GM23338 (cell line): ENCODE results near the gene ERBB4. TPM values are rescaled to one million over a fixed set of nuclear protein-coding genes. Genes with fewer than 3 reads are reported as not detected.

Experiments used
- ATAC-seq: fragments of 200-7000 bp; cut with Tn5 transposase; 3 replicates; pipeline ENCODE4 v1.9.1; 2020
- DNase-seq: peaks from one replicate; pipeline ENCODE4 v3.0.0-alpha.2; 2015; ENCODE audit warnings: low spot score
- H2AFZ ChIP-seq: fragments of 200-600 bp; sonication (generic); 2 replicates; pipeline ENCODE4 v1.8.0; 2016; ENCODE audit warnings: antibody characterized with exemption, mild to moderate bottlenecking, moderate library complexity
- H3F3A ChIP-seq: fragments of 200-600 bp; sonication (generic); replicated peaks from 2 replicates; pipeline ENCODE4 v1.8.0; 2017; ENCODE audit warnings: antibody characterized with exemption, mixed run types, low read depth
- H3K27ac ChIP-seq: fragments of 200-600 bp; sonication (generic); 2 replicates; pipeline ENCODE4 v1.6.1; 2016; ENCODE audit warnings: low read depth
- H3K27me3 ChIP-seq: fragments of 200-600 bp; sonication (generic); 2 replicates; pipeline ENCODE4 v1.8.0; 2016; ENCODE audit warnings: mild to moderate bottlenecking, mixed run types, moderate library complexity; ENCODE audit not compliant: insufficient read depth
- H3K36me3 ChIP-seq: fragments of 200-600 bp; sonication (generic); 2 replicates; pipeline ENCODE4 v1.8.0; 2016; ENCODE audit warnings: mild to moderate bottlenecking; ENCODE audit not compliant: insufficient read depth
- H3K4me1 ChIP-seq: fragments of 200-600 bp; sonication (generic); 2 replicates; pipeline ENCODE4 v1.8.0; 2016; ENCODE audit warnings: mild to moderate bottlenecking, moderate library complexity; ENCODE audit not compliant: insufficient read depth
- H3K4me2 ChIP-seq: fragments of 200-600 bp; sonication (generic); 2 replicates; pipeline ENCODE4 v1.7.1; 2017; ENCODE audit warnings: mixed run types
- H3K4me3 ChIP-seq: fragments of 200-600 bp; sonication (generic); 2 replicates; pipeline ENCODE4 v1.6.1; 2016; ENCODE audit warnings: mixed run types
- H3K79me2 ChIP-seq: fragments of 200-600 bp; sonication (generic); replicated peaks from 2 replicates; pipeline ENCODE4 v1.8.0; 2017; ENCODE audit warnings: mild to moderate bottlenecking; ENCODE audit not compliant: insufficient read depth
- H3K9me2 ChIP-seq: fragments of 200-600 bp; sonication (generic); 2 replicates; pipeline ENCODE4 v1.8.0; 2017; ENCODE audit not compliant: insufficient read depth
- H4K20me1 ChIP-seq: fragments of 200-600 bp; sonication (generic); replicated peaks from 2 replicates; pipeline ENCODE4 v1.8.0; 2017; ENCODE audit warnings: mild to moderate bottlenecking; ENCODE audit not compliant: insufficient read depth
- H3K27ac Mint-ChIP-seq: 2 replicates; pipeline ENCODE4 v1.8.0; 2020; ENCODE audit warnings: inconsistent platforms, mild to moderate bottlenecking, moderate library complexity, mixed read lengths
- H3K27me3 Mint-ChIP-seq: 3 replicates; pipeline ENCODE4 v1.8.0; 2022; ENCODE audit warnings: low read depth, mild to moderate bottlenecking, moderate library complexity, mixed read lengths, inconsistent platforms; ENCODE audit not compliant: insufficient read depth, poor library complexity
- H3K36me3 Mint-ChIP-seq: 3 replicates; pipeline ENCODE4 v1.8.0; 2021; ENCODE audit warnings: low read depth, mild to moderate bottlenecking, inconsistent platforms, moderate library complexity, mixed read lengths
- H3K4me1 Mint-ChIP-seq: 3 replicates; pipeline ENCODE4 v1.8.0; 2020; ENCODE audit warnings: mild to moderate bottlenecking, inconsistent platforms, mixed read lengths
- H3K4me3 Mint-ChIP-seq: 3 replicates; pipeline ENCODE4 v1.8.0; 2021; ENCODE audit warnings: moderate library complexity, mild to moderate bottlenecking, inconsistent platforms, mixed read lengths
- H3K9me3 Mint-ChIP-seq: 3 replicates; pipeline ENCODE4 v1.8.0; 2020; ENCODE audit warnings: moderate library complexity, mild to moderate bottlenecking, inconsistent platforms, mixed read lengths
- CREB1 ChIP-seq: fragments of 250-450 bp; sonication (Bioruptor Pico); IDR thresholded peaks from 2 replicates; pipeline ENCODE4 v1.5.0; 2020; ENCODE audit warnings: low read depth, mild to moderate bottlenecking, moderate library complexity
- CTCF ChIP-seq, 2 experiments: fragments of 200-600 bp in 1 of 2; sonication (generic) in 1 of 2; conservative IDR thresholded peaks; 2 replicates each; pipeline versions ENCODE4 v1.5.1 to v1.6.1; 2016 to 2017; ENCODE audit warnings: antibody characterized with exemption in 2 of 2, low read depth in 2 of 2, mild to moderate bottlenecking in 2 of 2, moderate library complexity in 1 of 2
- ETS1 ChIP-seq: IDR thresholded peaks from 2 replicates; pipeline ENCODE4 v1.6.1; 2016; ENCODE audit warnings: antibody characterized with exemption
- EZH2 ChIP-seq: fragments of 200-600 bp; sonication (generic); IDR thresholded peaks from one replicate; pipeline ENCODE4 v1.8.0; 2017; ENCODE audit warnings: antibody characterized with exemption, mild to moderate bottlenecking, low read depth; ENCODE audit not compliant: unreplicated experiment
- EZH2phosphoT487 ChIP-seq: fragments of 200-600 bp; sonication (generic); IDR thresholded peaks from one replicate; pipeline ENCODE4 v1.8.1; 2018; ENCODE audit warnings: antibody characterized with exemption; ENCODE audit not compliant: unreplicated experiment
- JUNB ChIP-seq: IDR thresholded peaks from one replicate; pipeline ENCODE4 v1.6.1; 2016; ENCODE audit warnings: antibody characterized with exemption; ENCODE audit not compliant: unreplicated experiment
- NANOG ChIP-seq: IDR thresholded peaks from 2 replicates; pipeline ENCODE4 v1.6.1; 2016; ENCODE audit warnings: antibody characterized with exemption, borderline replicate concordance
- POLR2AphosphoS5 ChIP-seq: IDR thresholded peaks from 2 replicates; pipeline ENCODE4 v1.6.1; 2016; ENCODE audit warnings: antibody characterized with exemption, low read depth
- STAT1 ChIP-seq: IDR thresholded peaks from one replicate; pipeline ENCODE4 v1.6.1; 2016; ENCODE audit warnings: antibody characterized with exemption; ENCODE audit not compliant: unreplicated experiment
- ZNF114 ChIP-seq: fragments of 250-450 bp; sonication (Bioruptor Pico); IDR thresholded peaks from 2 replicates; pipeline ENCODE4 v1.5.0; 2020; ENCODE audit warnings: mild to moderate bottlenecking, moderate library complexity
- ZNF331 ChIP-seq: fragments of 250-450 bp; sonication (Bioruptor Pico); IDR thresholded peaks from 2 replicates; pipeline ENCODE4 v1.5.0; 2020; ENCODE audit warnings: low read depth, mild to moderate bottlenecking, moderate library complexity
- ZNF462 ChIP-seq: fragments of 250-450 bp; sonication (Bioruptor Pico); IDR thresholded peaks from 2 replicates; pipeline ENCODE4 v1.5.0; 2020; ENCODE audit warnings: mild to moderate bottlenecking, moderate library complexity
- polyA plus RNA-seq: library from polyadenylated mRNA; unstranded; fragments of >200 nt; fragmentation: Nextera tagmentation; extraction: Ambion mirVana; gene quantifications from 2 replicates; pipeline ENCODE4 v1.2.1, GENCODE V29; 2016
- total RNA-seq: library from RNA; depleted of rRNA; stranded (reverse); fragments of >200 nt; shearing (Covaris generic); gene quantifications from 2 replicates; pipeline ENCODE4 v1.2.3, GENCODE V29; 2014
- TF ChIP-seq, protein P1 (sequence below): IDR thresholded peaks from one replicate; pipeline ENCODE4 v1.6.1; 2018; ENCODE audit warnings: antibody characterized with exemption; ENCODE audit not compliant: unreplicated experiment

ERBB4 gene
- total and polyA plus RNA-seq, 2 experiments from 2014 or later: 0.73 to 1.1 TPM

GRCh38 chr2:212223696-212224095, 314.9 kb downstream of the ERBB4 start:
- Mint-ChIP-seq H3K27ac (no peak overlapping the region), H3K36me3 (no peaks in the 10 kb centered on the region), H3K27me3 (no peaks in the 10 kb centered on the region), H3K4me3 (no peak overlapping the region), H3K4me1 (no peaks in the 10 kb centered on the region), H3K9me3 (no peaks in the 10 kb centered on the region)
- Histone ChIP-seq H4K20me1 (no peaks in the 10 kb centered on the region), H3K27ac (no peak overlapping the region), H3K79me2 (no peaks in the 10 kb centered on the region), H3K36me3 (no peaks in the 10 kb centered on the region), H3K9me2 (no peaks in the 10 kb centered on the region), H3K4me3 (no peak overlapping the region), H3K4me1 (no peaks in the 10 kb centered on the region), H2AFZ (no peak overlapping the region), H3K4me2 (no peak overlapping the region), H3K27me3 (no peaks in the 10 kb centered on the region), H3F3A (no peaks in the 10 kb centered on the region)
- no peak for DNase-seq
- TF ChIP-seq NANOG (no peak), ZNF114 (CRISPR knock-in tag) (no peak), EZH2 (no peak), ETS1 (no peak), JUNB (no peak), EZH2phosphoT487 (no peak), ZNF331 (CRISPR knock-in tag) (no peak), POLR2AphosphoS5 (no peak), STAT1 (no peak), ZNF462 (no peak), CTCF (conservative IDR thresholded peaks at IDR 0.05; ENCODE audit: low read depth in 2 of 2) (no peak), CREB1 (CRISPR knock-in tag) (no peak)
- TF ChIP-seq, protein P1, sequence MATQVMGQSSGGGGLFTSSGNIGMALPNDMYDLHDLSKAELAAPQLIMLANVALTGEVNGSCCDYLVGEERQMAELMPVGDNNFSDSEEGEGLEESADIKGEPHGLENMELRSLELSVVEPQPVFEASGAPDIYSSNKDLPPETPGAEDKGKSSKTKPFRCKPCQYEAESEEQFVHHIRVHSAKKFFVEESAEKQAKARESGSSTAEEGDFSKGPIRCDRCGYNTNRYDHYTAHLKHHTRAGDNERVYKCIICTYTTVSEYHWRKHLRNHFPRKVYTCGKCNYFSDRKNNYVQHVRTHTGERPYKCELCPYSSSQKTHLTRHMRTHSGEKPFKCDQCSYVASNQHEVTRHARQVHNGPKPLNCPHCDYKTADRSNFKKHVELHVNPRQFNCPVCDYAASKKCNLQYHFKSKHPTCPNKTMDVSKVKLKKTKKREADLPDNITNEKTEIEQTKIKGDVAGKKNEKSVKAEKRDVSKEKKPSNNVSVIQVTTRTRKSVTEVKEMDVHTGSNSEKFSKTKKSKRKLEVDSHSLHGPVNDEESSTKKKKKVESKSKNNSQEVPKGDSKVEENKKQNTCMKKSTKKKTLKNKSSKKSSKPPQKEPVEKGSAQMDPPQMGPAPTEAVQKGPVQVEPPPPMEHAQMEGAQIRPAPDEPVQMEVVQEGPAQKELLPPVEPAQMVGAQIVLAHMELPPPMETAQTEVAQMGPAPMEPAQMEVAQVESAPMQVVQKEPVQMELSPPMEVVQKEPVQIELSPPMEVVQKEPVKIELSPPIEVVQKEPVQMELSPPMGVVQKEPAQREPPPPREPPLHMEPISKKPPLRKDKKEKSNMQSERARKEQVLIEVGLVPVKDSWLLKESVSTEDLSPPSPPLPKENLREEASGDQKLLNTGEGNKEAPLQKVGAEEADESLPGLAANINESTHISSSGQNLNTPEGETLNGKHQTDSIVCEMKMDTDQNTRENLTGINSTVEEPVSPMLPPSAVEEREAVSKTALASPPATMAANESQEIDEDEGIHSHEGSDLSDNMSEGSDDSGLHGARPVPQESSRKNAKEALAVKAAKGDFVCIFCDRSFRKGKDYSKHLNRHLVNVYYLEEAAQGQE: no peak
- no peak for ATAC-seq
